NCI-H2227 treated with DMSO at 0.1 percent for 48 hours (cell line): ENCODE results near the gene NT5C1A.
A peak's percentile ranks its signal among the peaks of the same experiment; 100 is the strongest.

ENCODE experiments used
- DNase-seq: peaks from one replicate; lab custom pipeline; 2025; lab: John Stamatoyannopoulos, UW

Gene NT5C1A

DNA sequence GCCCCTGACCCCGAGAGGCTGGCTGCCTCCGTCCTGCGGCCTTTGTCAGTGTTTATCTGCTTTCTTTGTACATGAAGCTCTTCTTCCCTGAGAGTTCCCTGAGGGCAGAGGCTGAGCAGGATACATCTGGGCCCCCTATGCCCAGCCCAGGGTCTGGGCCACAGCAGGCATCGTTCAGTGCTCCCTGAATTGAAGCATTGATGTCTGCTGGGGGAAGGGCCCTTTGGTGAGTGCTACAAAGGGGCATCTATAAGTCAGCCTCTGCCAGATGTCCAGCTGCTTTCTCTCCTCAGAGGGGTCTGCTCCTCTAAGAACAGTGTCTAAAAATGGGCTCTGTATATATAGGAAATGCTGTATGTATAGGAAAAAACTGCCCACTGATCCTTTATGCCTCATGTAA is 34.5 kb downstream of the NT5C1A start:
- no peak for DNase-seq

DNA sequence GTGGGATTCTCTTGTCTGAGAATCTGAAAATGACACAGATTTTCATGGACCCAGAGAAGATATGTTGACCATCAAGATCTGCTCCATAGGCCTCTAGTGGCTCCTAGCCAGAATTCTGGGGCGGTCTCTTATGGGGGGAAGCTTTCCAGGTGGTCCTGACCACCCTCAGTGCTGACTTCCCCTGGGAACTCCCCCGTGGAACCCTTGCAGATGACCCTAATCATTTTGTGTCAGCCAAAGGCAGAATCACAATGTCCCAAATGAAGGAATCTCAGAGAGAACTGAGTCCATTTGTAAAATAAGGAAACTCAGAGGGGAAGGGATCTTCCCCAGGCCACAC is 36.1 kb downstream of the NT5C1A start:
- DNase-seq: no peak

DNA sequence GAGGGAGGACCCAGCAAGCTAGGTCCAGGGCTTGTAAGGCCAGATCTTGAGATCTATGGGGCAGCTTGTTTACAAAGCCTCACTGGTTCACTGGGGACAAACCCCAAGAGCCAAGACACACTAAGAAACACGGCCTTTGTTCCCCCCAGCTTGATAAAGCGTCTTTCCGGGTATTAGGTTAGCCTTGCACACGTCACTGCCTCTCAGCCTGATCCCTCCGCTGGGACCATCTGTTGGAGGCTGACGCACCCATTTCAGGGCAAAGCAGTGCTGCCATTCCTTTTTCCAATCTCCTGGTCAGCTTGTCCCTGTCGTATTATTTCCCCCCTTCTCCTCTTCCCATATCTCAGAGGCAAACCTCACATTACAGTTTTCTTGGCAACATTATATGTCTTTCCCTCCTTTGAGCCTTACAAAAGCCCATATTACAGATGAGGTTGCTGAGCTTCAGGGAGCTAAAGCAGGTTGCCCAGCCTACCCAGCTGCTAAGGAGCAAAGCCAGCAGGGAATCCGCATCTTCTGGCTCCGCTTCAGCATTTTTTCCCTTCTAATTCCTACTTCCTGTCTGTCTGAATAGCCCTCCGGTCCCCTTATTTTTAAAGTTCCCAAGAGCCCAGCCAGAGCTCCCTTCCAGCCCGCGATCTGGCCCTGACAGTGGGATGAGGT is 36.6 kb downstream of the NT5C1A start:
- no peak for DNase-seq

DNA sequence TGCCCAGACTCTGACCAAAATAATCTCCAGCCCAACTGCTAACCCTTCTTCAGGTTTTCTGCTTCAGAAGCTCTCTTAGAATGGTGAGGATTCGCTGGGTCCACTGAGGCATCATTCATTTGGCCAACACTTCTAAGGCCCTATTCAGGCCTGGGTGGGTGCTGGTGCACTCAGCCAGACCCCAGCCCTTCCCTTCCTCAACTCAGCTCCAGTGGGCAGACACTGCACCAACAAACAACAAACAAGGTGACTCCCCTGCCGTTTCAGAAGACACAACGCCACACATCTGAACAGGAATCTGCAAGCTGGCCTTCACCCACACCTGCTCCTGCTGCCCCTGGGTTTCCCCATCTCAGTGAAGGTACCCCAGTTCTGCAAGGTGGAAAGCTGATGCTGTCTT is 38.5 kb downstream of the NT5C1A start:
- DNase-seq: no peak

DNA sequence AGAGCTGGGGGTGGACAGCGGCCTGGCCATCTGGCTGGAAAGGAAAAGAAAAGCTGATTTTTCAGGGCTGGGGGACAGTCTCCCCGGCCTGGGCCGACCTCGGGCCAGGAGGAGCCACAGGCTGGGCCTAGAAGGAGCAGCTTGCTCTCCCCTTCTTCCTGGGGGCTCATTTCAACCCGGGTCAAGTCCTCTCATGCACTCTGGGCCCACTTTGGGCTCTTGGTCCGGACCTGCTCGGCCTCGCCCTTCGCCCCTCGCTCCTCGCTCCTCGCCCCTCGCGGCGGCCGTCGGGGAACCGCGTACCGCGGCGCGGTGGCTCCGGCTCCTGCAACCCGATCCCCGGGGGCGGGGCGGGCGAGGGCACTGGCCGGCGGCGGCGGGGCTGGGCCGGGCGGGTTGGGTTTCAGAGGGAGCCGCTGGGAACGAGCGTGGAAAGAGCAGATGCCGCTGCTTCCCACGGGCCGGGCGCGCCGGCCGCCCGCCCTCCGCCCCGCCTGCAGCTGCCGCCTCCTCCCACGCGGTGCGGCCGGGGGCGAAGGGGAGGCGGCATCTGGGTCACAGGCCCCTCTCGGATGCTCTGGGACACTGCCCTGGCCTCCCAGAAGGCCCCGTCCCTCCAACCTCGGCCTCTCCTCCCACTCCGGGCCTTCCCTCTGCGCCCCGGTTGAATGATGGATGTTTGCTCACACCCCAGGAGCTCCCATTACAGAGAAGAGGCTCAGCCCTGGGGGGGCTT is 39.1 kb downstream of the NT5C1A start:
- DNase-seq: no peak

DNA sequence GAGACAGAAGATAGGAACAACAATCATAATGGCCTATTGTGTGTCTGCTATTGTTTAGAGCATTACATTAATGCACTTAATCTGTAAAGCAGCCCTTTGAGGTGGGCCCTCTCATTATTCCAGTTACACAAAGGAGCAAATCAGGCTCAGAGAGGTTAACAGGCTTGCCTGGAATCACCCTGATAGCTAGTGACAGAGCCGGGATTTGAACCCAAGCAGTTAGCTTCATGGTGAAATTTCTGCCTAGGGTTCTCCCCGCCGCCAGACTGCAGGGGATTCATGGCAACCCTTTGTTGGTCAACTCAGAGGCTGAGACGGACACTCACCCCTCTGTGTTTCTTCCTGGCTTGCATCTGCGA is 39.6 kb downstream of the NT5C1A start:
- no peak for DNase-seq

DNA sequence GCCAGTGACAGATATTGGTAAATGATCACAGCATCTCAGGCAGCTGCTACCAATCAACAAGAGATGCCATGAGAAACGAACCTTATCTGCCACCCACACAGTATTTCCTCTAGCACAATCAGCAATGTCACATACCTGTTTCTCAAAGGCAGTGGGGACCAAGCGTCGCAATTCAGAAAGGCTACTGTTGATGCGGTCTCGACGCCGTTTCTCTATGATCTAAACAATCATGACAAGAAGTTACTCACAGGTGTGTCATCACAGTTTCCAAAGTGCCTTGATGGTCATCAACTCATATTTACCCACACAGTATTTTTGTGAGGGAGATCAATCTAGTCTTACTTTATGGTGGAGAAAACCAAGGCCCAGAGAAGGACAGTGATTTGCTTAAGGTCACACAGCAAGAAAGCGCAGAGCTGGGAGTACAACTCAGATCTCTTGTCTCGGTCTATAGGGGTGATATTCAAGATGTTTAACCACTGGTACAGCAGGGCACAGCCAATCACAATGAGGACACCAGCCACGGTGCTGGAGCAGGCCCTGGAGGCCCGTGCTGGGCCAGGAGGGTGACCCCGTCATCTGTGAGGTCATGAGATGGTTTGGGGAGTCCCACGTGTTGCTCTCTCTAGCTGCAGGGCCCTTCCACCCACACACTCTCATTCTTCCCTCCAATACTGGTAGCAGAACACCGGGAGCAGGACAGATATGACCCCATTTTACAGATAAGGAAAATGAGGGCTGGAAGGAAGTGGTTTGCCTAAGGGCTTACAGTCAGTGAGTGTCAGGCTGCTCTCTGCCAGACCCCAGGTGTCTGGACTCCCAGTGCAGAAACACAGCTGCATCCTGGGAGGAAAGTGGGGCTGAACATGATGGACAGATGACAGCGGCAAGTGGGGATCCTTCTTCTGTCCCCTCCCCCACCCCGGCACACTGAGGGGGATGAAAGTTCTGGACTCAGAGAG is 40.3 kb downstream of the NT5C1A start:
- no peak for DNase-seq

DNA sequence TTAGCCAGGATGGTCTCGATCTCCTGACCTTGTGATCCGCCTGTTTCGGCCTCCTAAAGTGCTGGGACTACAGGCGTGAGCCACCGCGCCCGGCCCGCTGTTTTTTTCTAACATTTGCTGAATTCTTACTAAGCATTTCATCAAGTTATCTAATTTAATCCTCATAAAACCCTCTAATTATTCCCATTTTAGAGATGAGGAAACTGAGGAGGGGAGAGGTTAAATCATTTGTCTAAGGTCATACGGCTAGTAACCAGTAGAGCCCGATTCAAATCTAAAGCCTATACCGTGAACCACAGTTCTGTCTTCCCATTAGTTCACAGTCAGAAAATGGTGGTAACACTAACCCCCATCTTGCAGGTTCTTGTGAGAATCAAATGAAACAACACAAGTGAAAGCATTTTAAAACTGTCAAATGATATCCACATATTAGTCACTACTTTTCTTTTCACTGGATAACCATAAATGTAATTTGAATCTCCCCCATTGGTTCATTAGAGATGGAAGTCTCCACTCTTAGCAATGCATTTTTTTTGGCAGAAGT is 43.0 kb downstream of the NT5C1A start:
- no peak for DNase-seq

DNA sequence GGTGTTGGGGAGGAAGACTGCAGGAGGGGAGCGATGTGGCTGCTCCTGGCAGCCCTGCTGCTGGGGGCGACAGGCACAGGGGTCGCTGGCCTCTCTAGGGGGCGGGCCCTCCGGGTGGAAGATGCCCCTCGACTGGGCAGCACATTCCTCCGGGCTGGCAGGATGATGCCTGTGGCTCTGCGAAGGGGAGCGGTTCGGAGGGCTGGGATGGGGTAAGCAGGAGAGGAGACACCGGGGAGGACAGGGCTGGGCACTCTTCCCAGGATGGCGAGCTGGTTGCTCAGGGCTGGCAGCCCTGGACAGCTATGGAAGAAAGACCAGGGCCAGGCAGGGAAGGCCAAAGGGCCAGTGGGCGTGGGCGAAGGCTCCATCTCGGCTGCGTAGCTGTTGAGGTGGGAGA is 45.3 kb downstream of the NT5C1A start:
- DNase-seq: no peak

DNA sequence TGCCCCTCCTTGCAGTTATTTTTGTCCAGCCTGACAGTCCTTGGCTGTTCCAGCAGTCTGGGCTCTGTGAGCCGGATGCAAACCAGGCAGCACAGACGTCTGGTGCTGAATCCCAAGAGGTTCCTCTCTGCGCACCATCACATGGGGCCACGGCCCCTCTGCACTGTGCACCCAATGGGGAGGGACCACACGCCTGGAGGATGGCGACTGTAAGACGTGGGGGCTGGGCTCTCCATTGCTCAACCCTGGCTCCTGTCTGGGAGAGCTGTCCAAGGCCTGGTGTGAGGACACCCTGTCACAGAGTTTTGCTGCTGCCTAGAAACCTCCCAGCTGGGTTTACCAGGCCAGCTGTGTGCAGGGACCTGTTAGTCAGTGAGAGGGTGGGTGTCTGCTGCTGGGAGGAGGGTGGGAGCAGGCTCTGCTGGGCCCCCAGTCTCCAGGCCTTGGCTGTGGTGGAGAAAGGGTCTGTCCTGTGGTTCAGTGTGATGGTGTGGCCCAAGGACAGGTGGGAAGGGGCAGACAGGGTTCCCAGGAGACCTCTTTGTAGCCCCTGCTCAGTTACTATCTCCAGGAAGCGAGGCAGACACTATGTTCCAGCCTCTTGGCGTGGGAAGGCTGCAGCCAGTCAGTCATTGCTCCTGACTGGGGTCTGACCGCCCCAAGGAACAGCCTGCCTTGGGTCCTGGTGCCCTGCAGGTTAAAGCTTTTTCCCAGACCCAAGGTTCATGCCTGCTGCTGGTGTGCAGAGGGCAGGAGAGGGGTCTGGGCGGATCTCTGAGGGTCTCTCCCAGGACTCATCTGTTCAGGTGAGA is 46.2 kb downstream of the NT5C1A start:
- no peak for DNase-seq

DNA sequence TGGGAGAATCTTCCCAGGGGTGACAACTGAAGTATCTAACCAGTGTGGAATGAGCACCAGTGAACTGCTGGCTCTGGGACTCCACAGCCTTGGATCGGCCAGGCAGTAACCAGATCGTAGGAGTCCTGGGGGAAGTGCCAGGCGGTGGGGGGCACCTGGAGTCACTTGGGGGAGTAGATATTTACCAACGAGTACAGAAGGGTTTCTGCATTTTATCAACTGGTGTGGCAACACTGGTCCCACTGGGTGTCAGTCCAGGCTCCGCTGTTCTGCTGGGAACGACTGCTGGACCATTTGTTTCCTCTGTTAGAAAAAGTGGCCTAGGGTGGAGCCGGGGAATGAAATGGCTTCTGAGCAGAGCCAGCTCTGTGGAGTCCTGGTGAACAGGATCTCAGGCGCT is 46.9 kb downstream of the NT5C1A start:
- DNase-seq: no peak

DNA sequence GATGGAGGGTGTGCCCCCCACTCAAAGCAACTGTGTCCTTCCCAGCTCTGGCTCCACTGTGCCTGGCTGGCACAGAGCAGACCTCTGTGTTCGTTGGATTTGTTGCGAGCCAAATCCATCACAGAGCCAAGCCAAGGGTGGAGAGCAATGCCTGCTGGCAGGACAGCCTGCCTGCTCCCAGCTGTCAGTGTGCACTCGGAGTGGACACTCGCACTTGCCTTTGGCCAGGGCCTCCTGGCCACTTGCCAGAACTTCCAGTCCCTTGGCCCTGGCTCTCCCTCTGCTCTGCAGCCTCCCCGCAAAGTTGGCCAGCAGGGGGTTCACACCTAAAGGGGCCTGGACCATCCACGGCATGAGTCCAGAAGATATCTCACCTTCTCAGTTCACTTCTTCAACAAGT is 48.9 kb downstream of the NT5C1A start:
- no peak for DNase-seq

DNA sequence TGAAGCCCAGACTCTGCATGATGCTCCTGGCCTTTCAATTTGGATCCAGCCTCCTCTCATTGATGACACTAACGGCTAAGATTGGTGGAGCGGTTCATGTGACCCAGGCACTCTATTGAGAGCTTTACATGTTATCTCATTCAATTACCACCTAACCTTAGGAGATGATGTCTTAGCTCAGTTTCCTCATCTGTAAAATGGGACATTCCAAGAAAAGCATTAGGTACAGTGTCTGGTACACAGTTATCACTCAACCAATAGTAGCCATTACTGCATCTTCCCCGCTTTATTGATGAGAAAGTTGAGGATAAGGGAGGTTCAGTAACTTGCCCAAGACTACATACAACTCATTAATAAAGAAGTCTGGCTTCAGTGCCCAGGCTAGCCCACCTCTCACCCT is 49.5 kb downstream of the NT5C1A start:
- no peak for DNase-seq

DNA sequence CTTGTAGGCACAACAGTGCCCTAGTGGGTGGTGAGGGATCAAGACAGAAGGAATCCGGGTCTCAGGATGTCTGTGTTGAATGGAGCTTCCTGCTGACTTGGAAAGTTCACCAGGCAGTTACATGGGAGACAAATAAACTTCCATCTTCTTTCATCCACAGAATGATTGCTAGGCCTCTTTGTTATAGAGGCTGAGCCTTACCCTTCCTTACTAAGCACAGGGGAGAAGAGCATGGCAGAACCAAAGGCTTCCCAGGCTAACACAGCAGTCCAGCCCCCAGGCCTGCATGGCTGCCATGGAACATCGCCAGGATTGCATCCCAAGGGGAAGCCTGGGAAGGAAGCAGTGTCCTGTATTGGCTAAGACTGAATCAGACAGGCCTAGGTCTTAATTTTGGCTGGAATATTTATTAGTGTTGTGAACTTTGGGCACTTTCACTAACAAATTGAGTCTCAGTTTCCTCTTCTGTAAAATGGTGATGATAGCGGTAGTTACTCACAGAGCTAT is 51.2 kb downstream of the NT5C1A start:
- no peak for DNase-seq

DNA sequence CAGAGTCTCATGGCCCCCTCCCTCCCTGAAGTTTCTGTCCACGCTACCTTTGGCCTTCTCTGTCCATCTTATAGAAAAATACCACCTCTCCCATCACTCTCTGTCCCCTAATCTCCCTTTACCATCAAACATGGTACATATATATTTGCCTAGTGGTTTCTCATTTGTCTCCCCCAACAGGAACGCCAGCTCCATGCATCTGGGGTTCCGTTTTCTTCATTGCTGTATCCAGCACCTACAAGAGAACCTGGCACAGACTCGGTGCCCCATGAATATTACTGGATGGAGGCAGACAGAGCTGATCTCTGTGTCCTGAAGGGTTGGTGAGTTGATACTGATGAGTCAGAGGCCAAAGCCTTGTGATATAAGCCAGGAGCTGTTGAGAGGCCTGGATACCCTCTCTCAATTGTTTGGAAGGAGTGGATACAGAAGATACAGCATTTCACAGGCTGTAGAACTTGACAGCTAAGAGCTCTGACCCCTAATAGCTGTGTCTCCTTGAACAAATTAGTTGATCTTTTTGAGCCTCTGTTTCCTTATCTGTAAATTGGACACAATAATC is 54.3 kb downstream of the NT5C1A start:
- no peak for DNase-seq

DNA sequence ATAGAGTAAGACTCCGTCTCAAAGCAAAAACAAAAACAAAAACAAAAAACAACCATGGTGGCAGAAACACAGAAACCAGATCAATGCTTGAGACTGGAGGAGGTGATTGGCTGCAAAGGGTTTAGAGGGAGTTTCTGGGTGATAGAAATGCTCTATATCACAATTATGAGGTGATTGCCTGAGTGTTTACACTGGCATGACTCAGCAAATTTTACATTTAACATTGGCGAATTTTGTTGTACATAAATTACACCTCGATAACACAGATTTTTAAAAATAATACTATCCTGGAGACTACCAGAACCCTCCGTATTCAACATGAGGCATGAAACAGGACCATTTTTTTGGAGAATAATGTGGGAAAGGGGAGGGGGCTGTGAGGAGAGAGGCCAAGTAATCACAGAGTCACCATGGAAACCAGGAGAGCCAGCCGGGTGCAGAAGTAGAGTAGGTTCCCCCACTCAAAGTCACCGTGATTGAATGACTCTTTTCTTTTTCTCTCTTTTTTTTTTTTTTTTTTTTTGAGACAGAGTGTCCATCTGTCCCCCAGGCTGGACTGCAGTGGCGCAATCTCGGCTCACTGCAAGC is 56.7 kb downstream of the NT5C1A start:
- peak; percentile 61 for DNase-seq

DNA sequence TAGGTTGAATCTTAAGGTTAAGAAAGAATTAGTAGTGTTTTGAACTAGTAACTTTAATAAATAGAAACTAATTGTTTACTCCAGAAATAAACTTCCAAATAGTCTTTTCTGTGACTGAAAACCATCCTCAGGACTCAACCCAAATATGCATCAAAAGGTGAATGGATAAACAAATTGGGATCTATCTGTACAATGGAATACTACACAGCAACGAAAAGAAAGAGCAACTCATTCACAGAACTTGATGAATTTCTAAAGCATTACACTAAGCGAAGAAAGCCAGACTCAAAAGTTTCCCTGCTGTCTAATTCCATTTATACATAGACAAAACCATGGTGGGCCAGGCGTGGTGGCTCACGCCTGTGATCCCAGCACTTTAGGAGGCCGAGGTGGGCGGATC is 57.4 kb downstream of the NT5C1A start:
- DNase-seq: no peak

DNA sequence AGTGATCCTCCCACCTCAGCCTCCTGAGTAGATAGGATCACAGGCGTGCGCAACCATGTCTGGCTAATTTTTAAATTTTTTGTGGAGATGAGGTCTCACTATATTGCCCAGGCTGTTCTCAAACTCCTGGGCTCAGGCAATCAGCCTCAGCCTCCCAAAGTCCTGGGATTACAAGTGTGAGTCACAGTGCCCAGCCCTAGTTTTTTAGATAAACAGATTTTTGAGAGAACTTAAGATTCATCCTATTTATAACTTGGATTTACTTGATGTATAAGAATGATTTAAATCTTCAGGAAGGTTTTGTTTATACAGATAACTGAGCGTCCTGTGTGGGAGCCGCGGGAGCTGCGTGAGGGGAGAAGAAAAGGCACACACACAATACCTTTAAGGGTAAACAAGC is 58.7 kb downstream of the NT5C1A start:
- no peak for DNase-seq

DNA sequence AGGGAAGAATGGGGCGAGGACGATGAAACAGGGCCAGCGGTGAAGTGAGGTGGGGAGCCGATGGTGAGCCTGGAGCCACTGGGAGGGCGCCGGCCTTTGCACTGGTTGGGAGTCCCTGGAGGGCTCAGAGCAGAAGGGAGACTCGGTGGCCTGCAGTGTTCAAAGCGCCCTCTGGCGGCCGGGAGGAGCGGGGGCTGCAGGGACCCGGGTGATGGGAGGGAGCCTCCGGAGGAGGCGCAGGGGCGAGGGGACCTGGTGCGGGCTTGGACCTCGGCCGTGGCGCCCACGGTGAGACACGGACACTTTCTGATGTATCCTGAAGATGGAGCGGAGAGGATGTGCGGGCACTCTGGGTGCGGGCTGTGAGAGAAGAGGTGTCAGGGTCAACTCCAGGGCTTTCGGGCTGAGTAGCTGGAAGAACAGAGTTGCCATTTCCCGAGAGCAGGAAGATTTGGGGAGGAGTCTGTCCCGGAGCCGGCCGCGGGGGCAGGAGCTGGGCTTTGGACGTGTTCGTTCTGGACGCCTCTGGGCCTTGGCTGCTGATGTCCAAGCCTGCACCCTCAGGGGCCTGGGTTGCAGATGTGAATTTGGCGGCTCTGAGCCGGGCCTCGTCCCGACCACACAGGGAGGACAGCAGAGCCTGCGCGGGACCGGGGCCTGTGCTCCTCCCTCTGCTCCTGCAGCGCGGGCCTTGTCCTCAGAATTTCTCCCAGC is 62.1 kb downstream of the NT5C1A start:
- no peak for DNase-seq
